Muscle layer of duodenum (tissue), 2 donors: ENCODE measurements around the gene RNF113A.
A peak's percentile ranks its signal among the peaks of the same experiment; 100 is the strongest.
"Not testable (repeated sequence)": the region's sequence is repeated elsewhere in the genome, so short reads cannot be mapped to it uniquely, and the experiment has no call there.

Source experiments
- H3K27ac ChIP-seq: one replicate; pipeline ENCODE4 v1.7.0; 2013; ENCODE audit warnings: mild to moderate bottlenecking, low read length
- H3K27me3 ChIP-seq: one replicate; pipeline ENCODE4 v1.7.0; 2013; ENCODE audit warnings: low read depth, mild to moderate bottlenecking, control low read depth, low read length
- H3K36me3 ChIP-seq, 2 donors: one replicate each; pipeline ENCODE4 v1.7.0; 2013; ENCODE audit warnings: low read length in 2 of 2, control low read depth in 1 of 2, mild to moderate bottlenecking in 1 of 2; ENCODE audit not compliant: insufficient read depth in 2 of 2, control insufficient read depth in 1 of 2
- H3K4me1 ChIP-seq, 2 donors: one replicate each; pipeline ENCODE4 v1.7.0; 2013; ENCODE audit warnings: low read length in 2 of 2, mild to moderate bottlenecking in 2 of 2, control low read depth in 1 of 2, moderate library complexity in 1 of 2; ENCODE audit not compliant: insufficient read depth in 2 of 2, control insufficient read depth in 1 of 2
- H3K4me3 ChIP-seq, 2 donors: one replicate each; pipeline ENCODE4 v1.7.0; 2013; ENCODE audit warnings: low read length in 2 of 2, low read depth in 1 of 2, mild to moderate bottlenecking in 1 of 2
- H3K9me3 ChIP-seq, 2 donors: one replicate each; pipeline ENCODE4 v1.7.0; 2013; ENCODE audit warnings: low read length in 2 of 2, control low read depth in 1 of 2, mild to moderate bottlenecking in 1 of 2; ENCODE audit not compliant: control insufficient read depth in 1 of 2
- donor health status: healthy.

The RNF113A gene

DNA sequence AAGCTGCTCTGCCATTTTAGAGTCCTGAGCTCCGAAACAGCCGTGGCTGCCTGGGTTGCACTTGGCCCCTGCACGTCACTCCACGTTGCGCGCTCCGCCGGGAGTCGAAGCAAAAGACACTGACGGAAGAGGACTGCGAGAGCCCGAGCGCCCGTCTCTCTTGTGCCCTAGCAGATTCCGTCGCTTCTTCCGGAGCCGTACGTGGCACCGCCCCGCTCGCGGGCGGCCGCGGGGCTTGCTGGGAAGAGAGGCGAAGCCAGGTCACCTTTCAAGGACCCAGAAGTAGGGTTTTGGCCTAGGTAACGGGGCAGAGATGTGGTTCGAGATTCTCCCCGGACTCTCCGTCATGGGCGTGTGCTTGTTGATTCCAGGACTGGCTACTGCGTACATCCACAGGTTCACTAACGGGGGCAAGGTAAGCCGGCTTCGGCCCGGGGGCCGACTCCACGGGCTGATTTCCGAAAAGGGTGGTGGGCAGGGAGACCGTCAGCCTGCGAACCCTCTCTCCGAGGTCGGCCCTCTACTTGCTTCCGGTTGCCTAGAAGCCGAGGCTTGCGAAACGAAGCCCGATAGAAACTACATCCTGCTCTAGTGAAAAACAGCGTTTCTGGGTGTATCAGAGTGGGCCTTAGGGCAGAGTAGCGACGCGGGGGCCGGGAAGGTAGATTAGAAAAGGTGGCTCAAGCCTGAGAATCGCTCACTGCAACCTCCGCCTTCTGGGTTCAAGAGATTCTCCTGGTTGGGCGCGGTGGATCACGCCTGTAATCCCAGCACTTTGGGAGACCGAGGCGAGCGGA is at the start of gene RNF113A, which contains the start of gene NDUFA1:
Gene RNF113A (minus strand): TSS at position 135 of the 797 bp plus-strand sequence. CDS start 120 bp downstream, at position 15.
Gene NDUFA1 (plus strand): TSS at position 234 of the 797 bp plus-strand sequence. CDS start 80 bp downstream, at position 314.
- no peaks in the 10 kb centered on the region for H3K36me3 ChIP-seq
- H3K4me3 ChIP-seq: peak within 1 kb of the TSS; percentile 69 to 93
- H3K27ac ChIP-seq: peak within 1 kb of the TSS; percentile 97
- H3K9me3 ChIP-seq: no peaks in the 10 kb centered on the region
- H3K27me3 ChIP-seq: no peaks in the 10 kb centered on the region
- H3K4me1 ChIP-seq: peaks cover 0 to 8% of the 10 kb centered on the region in 2 donors

DNA sequence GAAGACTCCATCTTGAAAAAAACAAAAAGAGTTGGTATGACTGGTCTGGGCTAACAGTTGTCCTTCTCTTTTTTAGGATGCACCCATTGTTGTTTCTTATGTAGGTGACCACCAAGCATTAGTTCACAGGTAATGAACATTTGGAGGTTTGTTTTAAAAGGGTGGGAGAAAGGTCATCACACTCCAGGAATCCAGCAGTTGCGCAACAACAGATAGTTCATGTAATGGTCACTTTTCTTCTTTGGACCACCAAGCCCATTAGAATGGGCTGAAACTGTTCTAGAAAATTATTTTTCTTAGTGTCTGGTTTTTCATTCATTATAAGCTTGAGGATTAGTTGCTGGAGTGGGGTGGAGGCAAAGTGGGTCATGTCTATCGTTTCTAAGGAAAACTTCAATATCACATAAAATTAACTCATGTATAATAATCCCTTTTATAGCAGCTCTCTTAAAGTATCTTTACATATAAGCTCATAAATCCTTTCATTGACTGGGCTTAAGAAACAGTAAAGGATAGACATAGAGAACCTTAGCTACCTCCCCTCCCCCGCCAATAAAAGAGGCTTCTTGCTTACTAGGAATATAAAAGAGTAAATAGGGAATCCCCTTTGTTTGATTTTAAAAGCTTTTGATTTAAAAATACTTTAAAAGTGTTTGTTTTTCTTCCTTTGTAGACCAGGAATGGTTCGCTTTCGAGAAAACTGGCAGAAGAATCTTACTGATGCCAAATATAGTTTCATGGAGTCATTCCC is 48.5 kb upstream of the RNF113A start:
- H3K27me3 ChIP-seq: no peaks in the 10 kb centered on the region
- H3K27ac ChIP-seq: no peak overlapping the region
- no peaks in the 10 kb centered on the region for H3K4me1 ChIP-seq
- H3K36me3 ChIP-seq: peaks cover 0 to 4% of the 10 kb centered on the region in 2 donors
- no peak overlapping the region for H3K4me3 ChIP-seq
- no peaks in the 10 kb centered on the region for H3K9me3 ChIP-seq

DNA sequence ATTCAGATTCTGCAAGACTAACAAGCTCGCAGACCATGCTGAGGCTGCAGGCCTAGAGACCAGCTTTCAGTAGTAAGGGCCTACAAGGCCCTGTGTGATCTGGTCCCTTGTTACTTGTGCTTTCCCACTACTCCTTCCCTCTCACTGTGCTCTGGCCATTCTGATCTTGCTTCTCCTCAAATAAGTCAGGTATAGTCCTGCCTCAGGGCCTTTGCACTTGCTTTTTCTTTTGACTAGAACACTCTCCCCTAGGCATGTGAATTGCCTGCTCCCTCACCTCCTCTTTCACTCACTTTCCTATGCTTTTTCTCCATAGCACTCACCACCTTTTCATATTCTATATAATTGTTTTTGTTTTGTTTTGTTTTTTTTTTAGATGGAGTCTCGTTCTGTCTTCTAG is 46.3 kb upstream of the RNF113A start:
- H3K4me3 ChIP-seq: no peak overlapping the region
- no peak overlapping the region for H3K27ac ChIP-seq
- no peaks in the 10 kb centered on the region for H3K4me1 ChIP-seq
- no peaks in the 10 kb centered on the region for H3K9me3 ChIP-seq
- no peaks in the 10 kb centered on the region for H3K27me3 ChIP-seq
- no peaks in the 10 kb centered on the region for H3K36me3 ChIP-seq

DNA sequence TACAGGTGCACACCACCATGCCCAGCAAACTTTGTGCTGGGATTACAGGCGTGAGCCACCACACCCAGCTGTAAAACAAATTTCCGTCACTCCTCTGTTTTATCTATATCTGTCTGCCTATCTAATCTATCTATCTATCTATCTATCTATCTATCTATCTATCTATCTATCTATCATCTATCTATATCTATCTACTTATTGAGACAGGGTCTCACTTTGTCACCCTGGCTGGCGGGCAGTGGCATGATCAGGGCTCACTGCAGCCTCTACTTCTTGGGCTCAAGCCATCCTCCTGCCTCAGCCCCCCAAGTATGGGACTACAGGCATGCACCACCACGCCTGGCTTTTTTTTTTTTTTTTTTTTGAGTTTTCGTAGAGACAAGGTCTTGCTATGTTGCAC is 44.8 kb upstream of the RNF113A start:
- H3K4me1 ChIP-seq: no peaks in the 10 kb centered on the region
- no peaks in the 10 kb centered on the region for H3K9me3 ChIP-seq
- no peak overlapping the region for H3K4me3 ChIP-seq
- H3K36me3 ChIP-seq: no peaks in the 10 kb centered on the region
- H3K27ac ChIP-seq: no peak overlapping the region
- H3K27me3 ChIP-seq: no peaks in the 10 kb centered on the region

DNA sequence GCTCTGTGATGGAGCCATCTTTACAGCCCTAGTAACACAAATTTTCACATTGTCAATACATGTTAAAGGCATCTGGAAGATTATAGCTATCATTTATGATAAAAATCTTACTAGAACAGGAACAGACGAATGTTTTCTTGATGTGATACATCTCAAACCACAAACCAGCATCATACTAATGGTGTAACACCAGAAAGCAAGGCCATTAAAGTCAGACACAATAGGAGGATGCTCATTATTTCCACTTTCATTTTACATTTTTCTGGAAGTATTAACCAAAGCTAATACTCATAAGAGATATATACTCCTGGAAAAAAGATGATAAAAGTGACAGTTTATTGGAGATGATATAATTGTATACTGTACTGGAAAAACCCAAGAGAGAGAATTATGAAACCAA is 29.4 kb upstream of the RNF113A start:
- H3K36me3 ChIP-seq: no peaks in the 10 kb centered on the region
- H3K27ac ChIP-seq: no peak overlapping the region
- H3K4me3 ChIP-seq: no peak overlapping the region
- no peaks in the 10 kb centered on the region for H3K9me3 ChIP-seq
- H3K4me1 ChIP-seq: no peaks in the 10 kb centered on the region
- H3K27me3 ChIP-seq: no peaks in the 10 kb centered on the region

- no peaks in the 10 kb centered on the region for H3K36me3 ChIP-seq
- H3K4me3 ChIP-seq: no peak overlapping the region
- no peaks in the 10 kb centered on the region for H3K4me1 ChIP-seq
- H3K27me3 ChIP-seq: no peaks in the 10 kb centered on the region
- H3K27ac ChIP-seq: no peak overlapping the region
- no peaks in the 10 kb centered on the region for H3K9me3 ChIP-seq
Observed at GRCh38 chrX:119899125-119899524, 27.6 kb upstream of the RNF113A start.

DNA sequence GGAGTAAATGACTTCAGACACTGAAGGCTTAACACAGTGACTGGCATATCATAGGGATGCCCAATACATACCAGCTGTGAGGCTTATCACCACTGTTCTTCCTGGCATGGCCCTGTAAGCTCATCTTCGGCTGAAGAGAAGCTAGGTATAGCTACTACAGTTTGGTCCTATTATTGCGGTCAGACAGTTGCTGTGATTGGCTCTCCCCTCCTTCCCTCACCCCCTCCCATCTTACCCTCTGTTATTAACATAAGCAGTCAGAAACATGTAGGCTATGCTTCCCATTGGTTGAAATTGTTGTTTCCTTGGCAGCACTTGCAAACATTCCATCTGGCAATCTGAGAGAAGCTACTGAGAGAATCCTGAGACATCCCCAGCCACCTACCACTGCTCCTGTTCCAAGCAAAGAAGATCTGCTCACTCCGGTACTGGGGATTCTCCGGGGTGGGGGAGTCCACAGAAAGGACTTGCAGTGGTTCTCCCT is 24.4 kb upstream of the RNF113A start, which contains the start of gene AKAP14:
Gene AKAP14 (plus strand): TSS at position 51 of the 484 bp plus-strand sequence. CDS start 7,331 bp downstream, outside the sequence.
- no peaks in the 10 kb centered on the region for H3K27me3 ChIP-seq

GRCh38 chrX:119891961-119892692 is 20.6 kb upstream of the RNF113A start:
- H3K27ac ChIP-seq, H3K27me3 ChIP-seq, H3K36me3 ChIP-seq, H3K4me1 ChIP-seq, H3K9me3 ChIP-seq, H3K4me3 ChIP-seq: not testable (repeated sequence)

More for the DNA sequence above, 24.4 kb upstream of the RNF113A start, which contains the start of gene AKAP14:
- Histone ChIP-seq H3K4me3 (no peak within 1 kb of the TSS), H3K36me3 (no peaks in the 10 kb centered on the region), H3K27ac (no peak within 1 kb of the TSS), H3K9me3 (no peaks in the 10 kb centered on the region), H3K4me1 (no peaks in the 10 kb centered on the region)

- not testable (repeated sequence) for H3K27me3 ChIP-seq, H3K27ac ChIP-seq, H3K9me3 ChIP-seq, H3K36me3 ChIP-seq, H3K4me3 ChIP-seq, H3K4me1 ChIP-seq
Observed at GRCh38 chrX:119890626-119891025, 19.1 kb upstream of the RNF113A start.

DNA sequence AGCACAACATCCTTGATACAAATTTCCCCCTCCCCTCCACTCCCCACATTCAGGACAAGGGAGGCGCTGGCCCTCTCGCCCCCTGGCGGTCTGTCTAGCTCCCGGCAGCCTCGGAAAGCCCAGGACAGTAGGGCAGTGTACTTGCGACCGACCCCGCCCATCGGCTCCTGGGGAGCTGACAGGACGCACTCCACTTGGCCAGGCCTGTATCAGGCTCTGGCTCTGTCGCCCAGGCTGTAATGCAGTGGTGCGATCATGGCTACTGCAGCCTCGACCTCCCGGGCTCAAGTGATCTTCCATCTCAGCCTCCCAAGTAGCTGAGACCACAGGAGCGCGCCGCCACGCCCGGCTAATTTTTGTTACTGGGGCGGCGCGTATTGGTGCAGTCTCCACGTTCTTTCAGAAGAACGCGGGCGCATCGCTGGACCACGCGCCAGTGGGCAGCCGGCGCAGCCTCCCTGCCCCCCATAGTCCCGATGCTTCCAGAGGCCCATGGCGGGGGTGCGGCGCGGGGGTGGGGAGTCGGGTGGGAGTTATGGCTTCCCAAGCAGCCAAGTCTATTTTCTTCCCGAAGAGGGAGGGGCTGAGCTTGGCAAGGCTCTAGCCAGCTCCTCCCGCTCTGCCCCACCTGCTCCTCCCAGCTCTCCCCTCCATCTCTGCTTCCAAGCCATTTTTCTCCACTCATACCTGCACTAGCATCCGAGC is 16.3 kb upstream of the RNF113A start:
- H3K4me1 ChIP-seq: peaks cover 0 to 6% of the 10 kb centered on the region in 2 donors
- no peaks in the 10 kb centered on the region for H3K27me3 ChIP-seq
- no peaks in the 10 kb centered on the region for H3K9me3 ChIP-seq
- no peak overlapping the region for H3K27ac ChIP-seq
- H3K36me3 ChIP-seq: no peaks in the 10 kb centered on the region
- H3K4me3 ChIP-seq: peak overlapping the region in 1 of 2 donors; percentile 50
